Aorta (tissue), 5 donors: ENCODE data around the gene OR4K15. TPM values are rescaled to one million over a fixed set of nuclear protein-coding genes. Genes with fewer than 3 reads are reported as not detected.

Source experiments
- ATAC-seq: fragments of 200-7000 bp; cut with Tn5 transposase; one replicate; pipeline ENCODE4 v1.9.1; 2022; ENCODE audit warnings: moderate library complexity; ENCODE audit not compliant: low FRiP score
- DNase-seq, 2 donors: peaks; one replicate each; pipeline ENCODE4 v3.0.0-alpha.2; 2020
- H3K27ac ChIP-seq, 2 donors: one replicate each; pipeline ENCODE4 v1.5.1; 2013; ENCODE audit warnings: low read length in 2 of 2, mild to moderate bottlenecking in 2 of 2, moderate library complexity in 2 of 2, control low read depth in 1 of 2, inconsistent platforms in 1 of 2, low read depth in 1 of 2
- H3K27me3 ChIP-seq, 2 donors: one replicate each; pipeline ENCODE4 v1.6.1; 2013; ENCODE audit warnings: control low read depth in 1 of 2, low read length in 1 of 2, mild to moderate bottlenecking in 1 of 2, moderate library complexity in 1 of 2; ENCODE audit not compliant: insufficient read depth in 2 of 2, control insufficient read depth in 1 of 2
- H3K36me3 ChIP-seq, 2 donors: one replicate each; pipeline ENCODE4 v1.6.1; 2013; ENCODE audit warnings: control low read depth in 1 of 2, low read length in 1 of 2, mild to moderate bottlenecking in 1 of 2; ENCODE audit not compliant: insufficient read depth in 2 of 2, control insufficient read depth in 1 of 2
- H3K4me1 ChIP-seq, 2 donors: one replicate each; pipeline ENCODE4 v1.6.1; 2013; ENCODE audit warnings: low read length in 2 of 2, control low read depth in 1 of 2, mild to moderate bottlenecking in 1 of 2, moderate library complexity in 1 of 2; ENCODE audit not compliant: insufficient read depth in 2 of 2, control insufficient read depth in 1 of 2
- H3K4me3 ChIP-seq, 2 donors: one replicate each; pipeline ENCODE4 v1.5.1; 2013; ENCODE audit warnings: low read length in 2 of 2, control low read depth in 1 of 2, mild to moderate bottlenecking in 1 of 2
- H3K9me3 ChIP-seq: one replicate; pipeline ENCODE4 v1.6.1; 2013; ENCODE audit warnings: mild to moderate bottlenecking, low read length; ENCODE audit not compliant: control insufficient read depth
- WGBS, 2 donors: extraction: QIAGEN DNeasy Blood & Tissue Kit; methylation state at CpG; one replicate each; pipeline ENCODE4 v1.1.7; 2013; 5-methylcytosine and 5-hydroxymethylcytosine counted together
- intact Hi-C, 2 donors: fragments of 100-400 bp; cut with DNase I; formaldehyde crosslinking; loops; one replicate each; pipeline versions ENCODE4 v1.14.2 to v1.15.0; 2022
- polyA plus RNA-seq, 2 donors: library from polyadenylated mRNA; stranded (reverse); fragments of 200-250 nt; gene quantifications; one replicate each; pipeline ENCODE4 v1.2.3, GENCODE V29; 2013
- total RNA-seq, 2 donors: library from RNA; stranded (reverse); fragmentation: NEBNext Ultra II Directional; extraction: Animal tissue kit (Norgen Biotek cat#: 25700); gene quantifications; one replicate each; pipeline ENCODE4 v1.2.1, GENCODE V29; 2021
- donor health status: healthy with polysubstance abuse.
- donor health status: Bipolar disorder and iron deficiency.
- donor health status: DM: no; HTN: no; CAD: no.
- donor health status: DM: no; HTN: no; CAD: no.
- donor health status: DM: yes; HTN: yes; CAD: no.

The OR4K15 gene
- total and polyA plus RNA-seq, 4 donors, result not detected

DNA sequence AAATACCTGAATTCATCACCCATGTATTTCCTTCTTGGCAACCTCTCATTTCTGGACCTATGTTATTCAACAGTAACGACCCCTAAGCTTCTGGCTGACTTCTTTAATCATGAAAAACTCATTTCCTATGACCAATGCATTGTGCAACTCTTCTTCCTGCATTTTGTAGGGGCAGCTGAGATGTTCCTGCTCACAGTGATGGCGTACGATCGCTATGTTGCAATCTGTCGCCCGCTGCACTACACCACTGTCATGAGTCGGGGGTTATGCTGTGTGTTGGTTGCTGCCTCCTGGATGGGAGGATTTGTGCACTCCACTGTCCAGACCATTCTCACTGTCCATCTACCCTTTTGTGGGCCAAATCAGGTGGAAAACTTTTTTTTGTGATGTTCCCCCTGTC lies 26.9 kb downstream of the OR4K15 start:
- no peak for DNase-seq
- intact Hi-C loops, result no loop called here
- WGBS, 2 donors, result 71 to 79% methylated on average over 7 of the region's 7 CpGs
- Histone ChIP-seq H3K4me3 (no peak overlapping the region), H3K27me3 (no peaks in the 10 kb centered on the region), H3K9me3 (no peaks in the 10 kb centered on the region), H3K36me3 (no peaks in the 10 kb centered on the region), H3K4me1 (no peaks in the 10 kb centered on the region), H3K27ac (no peak overlapping the region)
- no peak for ATAC-seq

DNA sequence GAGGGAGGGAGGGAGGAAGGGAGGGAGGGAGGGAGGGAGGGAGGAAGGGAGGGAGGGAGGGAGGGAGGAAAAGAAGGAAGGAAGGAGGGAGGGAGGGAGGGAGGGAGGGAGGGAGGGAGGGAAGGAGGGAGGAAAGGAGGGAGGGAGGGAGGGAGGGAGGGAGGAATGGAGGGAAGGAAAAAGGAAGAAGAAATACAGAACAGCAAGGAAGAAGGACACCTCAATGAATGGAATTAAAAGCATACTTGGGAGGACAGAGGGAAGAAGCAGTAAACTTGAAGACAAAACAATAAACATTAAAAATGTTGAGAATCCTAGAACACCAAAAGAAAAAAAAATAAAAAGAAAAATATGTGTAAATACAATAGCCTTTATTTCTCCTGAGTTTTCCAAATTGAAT lies 32.8 kb downstream of the OR4K15 start:
- intact Hi-C loops, result no loop called here
- H3K27me3 ChIP-seq, result no peaks in the 10 kb centered on the region
- ATAC-seq (no peak), DNase-seq (no peak)
- H3K4me1 ChIP-seq, result no peaks in the 10 kb centered on the region
- no peaks in the 10 kb centered on the region for H3K36me3 ChIP-seq
- H3K9me3 ChIP-seq, result no peaks in the 10 kb centered on the region
- H3K4me3 ChIP-seq, result no peak overlapping the region
- H3K27ac ChIP-seq, result no peak overlapping the region

DNA sequence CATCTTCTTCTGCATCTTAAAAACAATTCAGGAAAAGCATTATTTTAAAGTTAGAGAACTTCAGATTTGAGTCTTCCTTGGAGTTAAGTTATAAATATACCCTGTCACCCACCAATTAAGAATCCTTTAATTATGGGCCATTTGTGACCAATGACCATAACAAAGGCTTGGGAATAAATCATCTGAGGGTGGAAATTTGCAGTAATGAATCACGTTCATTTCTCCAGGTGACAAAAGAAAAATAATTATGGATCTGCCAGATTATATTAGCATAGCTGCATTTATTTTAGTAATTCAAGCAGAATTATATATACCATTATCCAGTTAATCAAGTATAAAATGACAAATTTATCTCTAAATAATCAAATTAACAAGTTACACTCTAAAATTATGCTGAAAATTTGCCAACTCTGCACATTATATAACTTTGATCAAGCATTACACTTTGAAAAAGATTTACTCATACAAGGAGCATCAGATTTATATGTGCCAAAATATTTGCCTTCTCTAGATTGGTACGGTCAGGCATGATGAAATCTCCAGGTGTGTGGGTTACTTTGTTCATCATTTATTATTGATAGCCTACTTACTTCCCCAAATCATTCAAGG lies 44.0 kb downstream of the OR4K15 start, which contains the start of gene OR4K14:
TSS of gene OR4K14 (minus strand) at position 51 of the 609 bp plus-strand sequence. CDS start 4,114 bp downstream, outside the sequence.
- H3K27ac ChIP-seq, result no peak within 1 kb of the TSS
- H3K27me3 ChIP-seq, result no peaks in the 10 kb centered on the region
- no peak within 1 kb of the TSS for H3K4me3 ChIP-seq
- H3K4me1 ChIP-seq, result no peaks in the 10 kb centered on the region
- H3K9me3 ChIP-seq, result no peaks in the 10 kb centered on the region
- ATAC-seq (no peak), DNase-seq (no peak)
- intact Hi-C loops, result no loop called here
- H3K36me3 ChIP-seq, result no peaks in the 10 kb centered on the region
- 60 to 67% methylated on average over 2 of the region's 2 CpGs for WGBS, 2 donors

Other genes starting within 250 kb of the OR4K15 start
- gene OR4Q3, start 232.0 kb upstream of the OR4K15 start, total RNA-seq, result not detected
- gene OR4Q3, start 232.0 kb upstream of the OR4K15 start, polyA plus RNA-seq, result not detected
- gene OR4M1, start 202.1 kb upstream of the OR4K15 start, total RNA-seq, result not detected
- gene OR4M1, start 202.1 kb upstream of the OR4K15 start, polyA plus RNA-seq, result not detected
- gene OR4N2, start 171.8 kb upstream of the OR4K15 start, total RNA-seq, result not detected
- gene OR4N2, start 171.8 kb upstream of the OR4K15 start, polyA plus RNA-seq, result not detected
- not detected for gene OR4K2, start 100.4 kb upstream of the OR4K15 start, total RNA-seq
- gene OR4K2, start 100.4 kb upstream of the OR4K15 start, polyA plus RNA-seq, result under 1 TPM in 1 of 2 donors, not detected in 1; 0.03 TPM
- not detected for gene OR4K5, start 55.0 kb upstream of the OR4K15 start, total RNA-seq
- gene OR4K5, start 55.0 kb upstream of the OR4K15 start, polyA plus RNA-seq, result not detected
- not detected for gene OR4K1, start 44.7 kb upstream of the OR4K15 start, total RNA-seq
- under 1 TPM in 1 of 2 donors, not detected in 1; 0.50 TPM for gene OR4K1, start 44.7 kb upstream of the OR4K15 start, polyA plus RNA-seq
- gene OR4Q2, start 26.6 kb downstream of the OR4K15 start, total RNA-seq, result not detected
- not detected for gene OR4Q2, start 26.6 kb downstream of the OR4K15 start, polyA plus RNA-seq
- gene OR4K14, start 43.7 kb downstream of the OR4K15 start, total RNA-seq, result not detected
- gene OR4K14, start 43.7 kb downstream of the OR4K15 start, polyA plus RNA-seq, result not detected
- not detected for gene OR4K13, start 60.4 kb downstream of the OR4K15 start, total RNA-seq
- not detected for gene OR4K13, start 60.4 kb downstream of the OR4K15 start, polyA plus RNA-seq
- not detected for gene OR4L1, start 84.5 kb downstream of the OR4K15 start, total RNA-seq
- not detected for gene OR4L1, start 84.5 kb downstream of the OR4K15 start, polyA plus RNA-seq
- gene OR4K17, start 135.1 kb downstream of the OR4K15 start, total RNA-seq, result not detected
- not detected for gene OR4K17, start 135.1 kb downstream of the OR4K15 start, polyA plus RNA-seq
- gene OR4N5, start 163.2 kb downstream of the OR4K15 start, total RNA-seq, result not detected
- gene OR4N5, start 163.2 kb downstream of the OR4K15 start, polyA plus RNA-seq, result not detected
- gene OR11G2, start 215.3 kb downstream of the OR4K15 start, total RNA-seq, result not detected
- not detected for gene OR11G2, start 215.3 kb downstream of the OR4K15 start, polyA plus RNA-seq
- not detected for gene OR11H6, start 248.1 kb downstream of the OR4K15 start, total RNA-seq
- gene OR11H6, start 248.1 kb downstream of the OR4K15 start, polyA plus RNA-seq, result not detected